ENCODE measurements around the gene NR1I3. TPM values are rescaled to one million over a fixed set of nuclear protein-coding genes. Genes with fewer than 3 reads are reported as not detected.

NR1I3 gene
- total RNA-seq, 4 donors from 2014 or later = not detected

DNA sequence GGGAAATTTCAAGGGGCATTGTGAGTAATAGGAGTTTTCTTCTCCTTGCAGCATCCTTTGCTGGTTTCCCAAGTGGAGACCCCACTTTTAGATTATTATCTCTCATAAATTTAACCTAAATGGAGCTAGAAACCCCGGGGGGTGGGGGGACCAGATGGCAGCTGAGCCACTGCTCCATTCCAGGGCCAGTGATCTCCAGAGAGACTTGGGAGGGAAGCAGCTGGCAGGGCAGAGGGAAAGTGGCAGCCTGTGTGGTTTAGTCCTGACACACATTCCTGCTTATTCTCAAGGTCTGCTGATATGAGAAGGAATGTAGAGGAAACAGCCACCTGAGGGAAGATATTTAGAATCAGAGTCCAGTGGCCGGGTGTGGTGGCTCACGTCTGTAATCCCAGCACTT lies 36.9 kb upstream of the NR1I3 start:
- intact Hi-C loops (cut with DNase I) = no loop called here
- no peaks in the 10 kb centered on the region for H3K36me3 ChIP-seq
- TF ChIP-seq POLR2A (IDR thresholded peaks at IDR 0.05) = no peak
- TF ChIP-seq, protein P1, sequence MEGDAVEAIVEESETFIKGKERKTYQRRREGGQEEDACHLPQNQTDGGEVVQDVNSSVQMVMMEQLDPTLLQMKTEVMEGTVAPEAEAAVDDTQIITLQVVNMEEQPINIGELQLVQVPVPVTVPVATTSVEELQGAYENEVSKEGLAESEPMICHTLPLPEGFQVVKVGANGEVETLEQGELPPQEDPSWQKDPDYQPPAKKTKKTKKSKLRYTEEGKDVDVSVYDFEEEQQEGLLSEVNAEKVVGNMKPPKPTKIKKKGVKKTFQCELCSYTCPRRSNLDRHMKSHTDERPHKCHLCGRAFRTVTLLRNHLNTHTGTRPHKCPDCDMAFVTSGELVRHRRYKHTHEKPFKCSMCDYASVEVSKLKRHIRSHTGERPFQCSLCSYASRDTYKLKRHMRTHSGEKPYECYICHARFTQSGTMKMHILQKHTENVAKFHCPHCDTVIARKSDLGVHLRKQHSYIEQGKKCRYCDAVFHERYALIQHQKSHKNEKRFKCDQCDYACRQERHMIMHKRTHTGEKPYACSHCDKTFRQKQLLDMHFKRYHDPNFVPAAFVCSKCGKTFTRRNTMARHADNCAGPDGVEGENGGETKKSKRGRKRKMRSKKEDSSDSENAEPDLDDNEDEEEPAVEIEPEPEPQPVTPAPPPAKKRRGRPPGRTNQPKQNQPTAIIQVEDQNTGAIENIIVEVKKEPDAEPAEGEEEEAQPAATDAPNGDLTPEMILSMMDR (IDR thresholded peaks at IDR 0.05) = no peak
- no peak overlapping the region for H3K4me3 ChIP-seq (replicated peaks in 1 of 3)
- 66 to 82% methylated on average over 3 of the region's 3 CpGs for WGBS, 2 donors
- H3K9me3 ChIP-seq = no peaks in the 10 kb centered on the region
- DNase-seq = no peak
- no peak overlapping the region for H3K27ac ChIP-seq
- no peaks in the 10 kb centered on the region for H3K27me3 ChIP-seq
- H3K4me1 ChIP-seq = no peaks in the 10 kb centered on the region

DNA sequence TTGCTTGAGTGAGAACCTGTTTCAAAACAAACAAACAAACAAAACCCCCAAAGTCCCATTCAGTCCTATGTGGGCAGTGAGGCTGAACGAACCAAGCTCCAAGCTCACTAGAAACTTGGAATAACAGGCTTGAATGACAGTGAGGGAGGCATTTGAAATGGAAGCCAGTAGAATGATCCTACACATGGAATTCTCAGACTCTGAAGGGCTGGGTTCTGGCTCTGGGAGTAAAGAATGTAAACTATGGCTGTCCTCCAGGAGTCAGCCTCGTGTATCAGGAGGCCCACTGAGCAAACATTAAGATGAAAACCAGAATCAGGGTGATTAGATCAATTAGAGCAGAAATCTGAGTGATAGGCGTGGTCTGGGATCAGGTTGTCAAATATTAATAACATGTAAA lies 35.4 kb upstream of the NR1I3 start:
- intact Hi-C loops (cut with DNase I) = no loop called here
- no peaks in the 10 kb centered on the region for H3K36me3 ChIP-seq
- no peaks in the 10 kb centered on the region for H3K4me1 ChIP-seq
- no peaks in the 10 kb centered on the region for H3K9me3 ChIP-seq
- H3K27me3 ChIP-seq = no peaks in the 10 kb centered on the region
- no peak overlapping the region for H3K27ac ChIP-seq
- WGBS, 2 donors = 39% methylated on average over 3 of the region's 3 CpGs
- no peak for DNase-seq
- no peak for TF ChIP-seq POLR2A (IDR thresholded peaks at IDR 0.05)
- TF ChIP-seq, protein P1 (IDR thresholded peaks at IDR 0.05) = no peak
- no peak overlapping the region for H3K4me3 ChIP-seq (replicated peaks in 1 of 3)

DNA sequence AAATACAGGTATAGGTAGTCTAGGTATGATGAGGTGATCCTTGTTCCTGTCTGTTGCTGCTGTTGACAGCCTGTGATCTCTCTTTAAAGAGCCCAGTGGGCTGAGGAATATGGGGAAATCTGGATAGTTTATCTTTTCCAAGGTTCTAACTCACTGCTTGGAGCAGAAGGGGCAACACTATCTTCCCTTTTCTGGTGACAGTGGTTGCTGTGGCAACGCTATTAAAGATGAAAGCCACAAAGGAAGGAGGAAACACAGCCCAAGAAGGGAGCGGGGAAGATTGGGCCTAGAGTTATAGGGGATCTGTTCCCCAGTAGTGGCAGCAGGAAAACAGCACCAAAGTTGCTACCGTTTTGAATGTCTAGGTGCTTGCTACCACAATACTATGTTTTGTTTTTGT lies 29.3 kb upstream of the NR1I3 start:
- Histone ChIP-seq H3K4me1 (no peaks in the 10 kb centered on the region), H3K36me3 (no peaks in the 10 kb centered on the region), H3K27me3 (no peaks in the 10 kb centered on the region), H3K9me3 (no peaks in the 10 kb centered on the region), H3K4me3 (replicated peaks in 1 of 3) (no peak overlapping the region), H3K27ac (no peak overlapping the region)
- TF ChIP-seq POLR2A (IDR thresholded peaks at IDR 0.05) = no peak
- TF ChIP-seq, protein P1 (IDR thresholded peaks at IDR 0.05) = no peak
- WGBS, 2 donors = 71 to 78% methylated on average over 3 of the region's 3 CpGs
- no peak for DNase-seq
- intact Hi-C loops (cut with DNase I) = no loop called here

DNA sequence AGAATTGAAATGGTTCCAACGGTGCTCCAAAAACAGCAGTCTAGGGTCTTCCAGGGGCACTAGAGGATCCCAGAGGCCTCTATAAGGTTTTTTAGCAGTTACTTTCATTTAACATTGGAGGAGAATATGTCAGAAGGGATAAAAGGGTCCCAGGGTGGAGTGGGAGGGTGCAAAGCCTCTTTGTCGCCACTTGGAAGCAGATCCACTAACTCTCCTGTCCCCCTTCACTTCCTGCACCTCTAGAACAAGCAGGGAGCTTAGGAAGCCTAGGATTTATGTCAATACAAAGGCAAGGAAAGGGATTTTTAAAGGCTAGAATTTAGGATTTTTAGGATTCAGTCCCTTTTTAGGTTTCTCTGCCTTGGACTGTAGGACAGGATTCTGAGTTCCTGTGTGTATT lies 28.8 kb upstream of the NR1I3 start:
- Histone ChIP-seq H3K27me3 (no peaks in the 10 kb centered on the region), H3K9me3 (no peaks in the 10 kb centered on the region), H3K4me3 (replicated peaks in 1 of 3) (no peak overlapping the region), H3K36me3 (no peaks in the 10 kb centered on the region), H3K27ac (no peak overlapping the region), H3K4me1 (no peaks in the 10 kb centered on the region)
- WGBS, 2 donors = 60 to 74% methylated on average over 2 of the region's 2 CpGs
- TF ChIP-seq POLR2A (IDR thresholded peaks at IDR 0.05) = no peak
- TF ChIP-seq, protein P1 (IDR thresholded peaks at IDR 0.05) = no peak
- no peak for DNase-seq
- intact Hi-C loops (cut with DNase I) = no loop called here

DNA sequence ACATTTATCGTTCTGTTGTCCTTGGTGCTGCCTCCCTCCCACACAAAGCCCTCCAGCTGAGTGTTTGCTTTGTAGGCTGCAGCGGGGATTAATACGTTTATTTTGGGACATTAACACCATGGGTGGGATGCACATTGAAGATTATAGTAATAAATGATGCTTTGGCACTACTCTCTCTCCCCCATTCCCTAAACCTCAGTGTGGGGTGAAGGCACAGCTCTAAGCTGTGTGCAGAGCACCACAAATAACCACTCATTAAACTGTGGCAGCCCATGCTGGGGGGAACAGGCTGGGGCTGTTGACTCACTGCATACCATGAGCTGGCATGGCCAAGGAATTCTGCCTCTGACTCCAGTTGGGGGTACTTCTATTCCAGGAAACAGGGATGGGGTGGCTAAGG lies 28.2 kb upstream of the NR1I3 start:
- WGBS, 2 donors = 48 to 50% methylated on average over 3 of the region's 3 CpGs
- Histone ChIP-seq H3K27ac (no peak overlapping the region), H3K9me3 (no peaks in the 10 kb centered on the region), H3K27me3 (no peaks in the 10 kb centered on the region), H3K36me3 (no peaks in the 10 kb centered on the region), H3K4me1 (no peaks in the 10 kb centered on the region), H3K4me3 (replicated peaks in 1 of 3) (no peak overlapping the region)
- TF ChIP-seq, protein P1 (IDR thresholded peaks at IDR 0.05) = no peak
- no peak for TF ChIP-seq POLR2A (IDR thresholded peaks at IDR 0.05)
- DNase-seq = no peak
- intact Hi-C loops (cut with DNase I) = no loop called here
